Fibroblast of skin of abdomen (primary cell): ENCODE results near the gene AP3S1.

Source experiments
- DNase-seq: peaks from one replicate; pipeline ENCODE4 v3.0.0-alpha.2; 2013

Gene AP3S1

DNA sequence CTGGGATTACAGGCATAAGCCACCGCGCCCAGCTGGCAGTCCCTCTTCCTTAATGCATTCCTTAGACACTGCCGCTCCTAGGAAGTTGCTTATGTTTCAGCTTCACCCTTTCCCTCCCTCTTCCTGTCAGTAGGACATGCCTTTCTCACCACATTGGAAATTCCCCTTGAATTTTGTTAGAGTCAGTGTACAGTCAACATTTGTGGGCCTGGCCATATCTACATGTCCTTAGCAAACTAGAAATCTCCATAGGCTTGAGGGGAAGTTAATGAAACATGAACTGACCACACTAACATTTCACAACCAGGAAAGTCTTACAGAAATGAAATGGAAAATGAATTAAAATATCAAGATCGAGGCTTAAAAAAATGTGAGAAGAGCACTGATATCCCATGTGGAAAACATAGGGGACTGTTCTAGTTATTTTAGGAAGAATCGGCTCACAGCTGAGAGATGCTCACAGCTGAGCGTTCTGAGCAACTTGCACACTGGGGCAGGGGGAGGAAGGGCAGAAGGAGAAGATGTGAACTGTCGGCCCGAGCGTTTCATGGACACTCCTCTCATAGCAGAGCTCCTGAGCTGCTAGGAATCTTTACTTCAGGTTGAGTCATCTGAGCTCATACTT, 99.4 kb downstream of the AP3S1 start:
- DNase-seq: peak; percentile 95

DNA sequence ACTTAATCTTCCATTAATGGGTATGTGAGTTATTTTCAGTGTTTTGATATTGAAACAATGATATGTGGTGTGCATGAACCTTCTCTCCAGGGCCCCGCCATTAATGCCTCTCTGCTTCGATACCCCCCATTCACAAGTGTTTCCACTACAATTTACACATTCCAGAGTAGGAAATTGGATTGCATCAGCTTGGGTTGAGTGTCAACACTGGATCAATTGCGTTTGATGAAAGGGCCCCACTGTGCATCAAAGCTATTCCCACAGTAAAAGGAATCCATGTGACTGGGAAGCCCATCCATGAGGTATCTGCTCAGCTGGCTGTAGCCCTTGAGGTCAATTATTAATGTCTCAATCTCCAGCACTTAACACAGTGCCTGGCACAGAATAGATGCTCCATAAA, 102.8 kb downstream of the AP3S1 start:
- DNase-seq: no peak

DNA sequence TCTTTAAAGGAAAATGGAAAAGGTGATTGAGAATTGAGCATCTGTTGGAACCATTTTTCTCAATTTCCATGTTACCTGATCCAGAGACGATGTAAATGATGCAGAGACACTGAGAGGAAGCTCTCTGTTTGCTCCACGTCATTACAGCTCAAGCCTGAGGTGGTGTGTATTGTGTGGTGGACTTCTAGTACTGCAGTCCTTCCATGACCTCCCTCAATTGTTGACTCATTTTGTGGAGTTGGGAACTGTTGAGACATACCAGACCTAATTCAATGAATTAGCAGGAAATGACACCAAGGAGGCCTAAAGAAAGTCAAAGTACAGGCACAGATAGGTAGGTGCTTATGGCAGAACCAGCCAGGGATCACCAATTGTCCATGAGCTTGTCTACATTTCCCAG, 104.9 kb downstream of the AP3S1 start:
- DNase-seq: peak; percentile 27

DNA sequence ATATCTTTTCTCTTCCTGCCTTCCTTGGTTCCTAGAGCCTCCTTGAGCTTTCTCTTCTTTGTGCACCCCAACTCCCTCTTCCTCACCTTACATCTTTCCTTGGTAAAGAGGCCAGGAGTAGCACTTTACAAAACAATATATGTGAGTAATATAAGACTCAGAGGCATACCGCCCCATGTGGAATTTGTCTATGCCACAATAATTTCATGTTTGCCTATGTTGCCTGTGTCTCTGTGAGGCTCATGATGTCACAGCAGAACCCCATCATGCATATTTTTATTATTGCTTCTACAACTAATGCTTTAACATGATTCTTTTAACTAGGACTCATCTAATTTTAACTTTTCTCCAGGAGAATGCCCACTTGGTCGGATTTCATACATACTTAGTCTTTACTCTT, 105.5 kb downstream of the AP3S1 start:
- peak; percentile 51 for DNase-seq

DNA sequence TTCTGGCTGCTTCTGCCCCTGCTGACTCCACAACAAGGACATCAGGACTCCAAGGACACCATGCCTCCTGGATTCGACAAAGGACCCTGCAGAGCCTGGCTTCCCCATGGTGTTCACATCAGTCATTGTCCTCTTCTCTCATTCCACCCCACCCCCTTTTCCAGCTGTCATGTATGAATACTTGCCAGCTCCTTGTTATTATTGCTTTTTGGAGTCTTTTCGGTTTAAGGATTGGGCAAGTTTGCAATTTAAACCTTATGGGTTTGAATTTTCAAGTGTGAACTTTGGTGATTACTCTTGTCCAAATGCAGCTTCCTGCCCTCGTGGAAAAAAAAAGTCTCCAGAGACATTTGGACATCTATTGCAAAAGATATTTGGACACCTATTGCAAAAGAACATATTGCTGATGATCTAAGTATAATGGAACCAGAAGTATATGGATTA, 106.4 kb downstream of the AP3S1 start:
- DNase-seq: peak; percentile 27

DNA sequence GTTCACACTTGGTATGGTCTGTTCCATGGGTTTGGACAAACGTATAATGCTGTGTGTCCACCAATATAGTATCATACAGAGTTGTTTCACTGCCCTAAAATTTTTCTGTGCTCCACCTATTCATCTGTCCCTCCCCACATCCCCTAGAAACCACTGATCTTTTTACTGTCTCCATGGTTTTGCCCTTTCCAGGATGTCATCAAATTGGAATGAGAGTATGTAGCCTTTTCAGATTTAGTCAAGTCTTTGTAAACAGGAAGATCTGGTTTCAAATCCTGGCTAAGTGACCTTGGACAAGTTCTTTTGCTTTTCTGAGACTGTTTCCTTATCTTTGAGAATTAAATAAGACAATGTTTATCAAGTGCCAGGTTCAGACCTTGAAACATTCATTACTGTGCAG, 107.4 kb downstream of the AP3S1 start:
- peak; percentile 13 for DNase-seq

DNA sequence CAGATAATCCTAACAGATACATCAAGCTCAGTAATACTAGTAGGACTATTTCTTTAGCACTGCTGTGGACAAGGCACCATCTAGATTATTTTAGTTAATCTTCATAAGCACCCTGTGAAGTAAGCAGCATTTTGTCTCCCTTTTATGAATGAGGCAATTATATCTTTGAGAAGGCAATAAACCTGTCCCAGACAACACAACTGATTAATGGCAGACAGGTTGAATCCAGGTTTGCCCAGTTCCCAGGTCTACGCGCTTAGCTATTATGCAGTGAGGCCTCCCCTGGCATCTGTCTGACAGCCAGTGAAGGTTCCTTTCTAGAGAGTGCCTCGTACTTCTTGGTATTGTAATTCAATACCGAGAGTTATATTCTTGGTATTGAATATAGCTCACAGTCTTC, 110.9 kb downstream of the AP3S1 start:
- DNase-seq: no peak

DNA sequence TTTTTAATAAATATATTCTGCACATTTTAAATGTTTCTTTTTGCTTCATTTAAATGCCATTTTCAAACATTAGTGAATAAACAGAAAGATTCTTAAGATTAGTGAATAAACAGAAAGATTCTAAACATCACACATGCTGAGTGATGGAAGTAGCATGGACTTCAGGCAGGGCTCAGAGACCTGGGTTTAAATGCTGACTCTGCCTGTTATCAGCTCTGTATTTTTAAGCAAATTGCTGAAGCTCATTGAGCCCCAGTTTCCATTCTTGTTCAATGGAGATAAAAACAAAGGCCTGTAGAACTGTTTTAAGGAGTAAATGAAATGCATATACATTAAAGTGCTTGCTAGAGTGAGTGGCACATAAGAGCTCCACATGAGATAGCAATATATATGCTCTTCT, 112.4 kb downstream of the AP3S1 start:
- DNase-seq: no peak

DNA sequence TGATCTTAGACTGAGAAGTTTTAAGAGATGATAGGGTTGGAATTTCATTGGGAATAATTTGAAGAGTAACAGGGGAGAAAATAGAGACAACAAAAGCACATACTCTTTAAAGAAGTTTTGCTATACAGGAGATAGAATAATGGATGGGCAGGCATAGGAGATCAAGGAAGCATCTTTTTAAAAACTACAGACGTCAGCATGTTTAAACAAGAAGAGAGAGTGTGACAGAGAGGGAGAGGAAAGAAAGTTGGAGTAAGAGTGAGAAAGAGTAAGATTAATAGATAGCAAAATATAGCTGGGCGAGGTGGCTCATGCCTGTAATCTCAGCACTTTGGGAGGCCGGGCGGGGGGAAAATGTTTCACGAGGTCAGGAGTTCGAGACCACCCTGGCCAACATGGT, 115.2 kb downstream of the AP3S1 start:
- DNase-seq: no peak

DNA sequence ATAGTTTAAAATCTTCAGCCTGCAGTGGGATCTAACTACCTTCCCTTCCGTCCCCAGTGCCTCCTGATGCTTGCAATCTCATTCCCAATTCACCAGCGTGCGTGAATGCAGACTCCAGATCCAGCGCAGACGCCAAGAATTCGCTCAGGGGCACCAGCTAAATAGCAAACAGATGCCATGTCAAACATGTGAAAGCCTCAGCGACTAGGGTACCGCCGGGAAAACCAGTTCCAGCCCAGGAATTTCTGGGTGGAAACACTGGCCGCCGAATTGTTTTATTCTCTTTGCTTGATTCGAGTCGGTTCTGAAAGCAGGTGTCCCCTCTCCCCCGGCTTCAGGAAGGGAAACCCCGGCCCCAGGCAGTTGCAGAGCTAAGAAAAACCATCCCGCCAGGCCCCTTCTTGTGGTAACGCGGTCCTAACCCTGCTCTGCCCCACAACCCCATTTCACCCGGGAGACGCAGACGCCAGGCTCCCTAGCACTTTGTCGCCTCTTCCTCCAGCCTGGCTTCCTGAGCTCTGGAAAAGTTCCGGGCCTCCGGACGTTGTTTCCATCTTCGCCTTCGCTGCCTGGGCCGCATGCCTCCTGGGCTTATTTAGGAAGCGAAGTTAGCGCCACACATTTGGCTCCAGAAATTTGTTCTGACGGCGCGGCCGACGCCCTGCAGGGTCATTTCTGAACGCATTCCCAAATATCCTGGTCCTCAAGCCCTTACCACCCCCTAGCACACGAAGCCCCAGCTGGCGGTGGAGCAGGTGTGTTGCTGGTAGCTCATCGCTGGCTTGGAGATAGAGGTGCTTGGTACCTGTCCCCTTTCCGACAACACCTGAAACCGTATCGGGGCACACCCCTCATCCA, 119.9 kb downstream of the AP3S1 start:
- peak; percentile 38 for DNase-seq

DNA sequence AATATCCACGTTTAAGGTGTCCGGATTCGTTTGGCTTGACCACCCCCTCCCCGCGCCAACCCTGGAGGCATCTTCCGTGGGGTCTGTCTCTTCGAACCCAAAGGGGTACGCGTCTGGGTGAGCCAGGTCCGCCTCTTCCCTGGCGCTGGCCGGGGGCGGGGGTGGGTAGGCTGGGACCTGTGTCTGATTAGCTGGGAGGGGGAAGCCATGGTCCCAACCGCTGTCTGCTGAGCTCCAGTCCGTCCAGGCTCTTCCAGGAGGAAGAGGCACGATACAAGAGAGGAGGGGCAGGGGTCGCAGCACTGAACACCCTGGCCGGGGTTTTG, 120.5 kb downstream of the AP3S1 start, which contains the start of gene LVRN:
Gene LVRN (plus strand): TSS at position 237 of the 326 bp plus-strand sequence. CDS start 143 bp downstream, outside the sequence.
- no peak for DNase-seq

DNA sequence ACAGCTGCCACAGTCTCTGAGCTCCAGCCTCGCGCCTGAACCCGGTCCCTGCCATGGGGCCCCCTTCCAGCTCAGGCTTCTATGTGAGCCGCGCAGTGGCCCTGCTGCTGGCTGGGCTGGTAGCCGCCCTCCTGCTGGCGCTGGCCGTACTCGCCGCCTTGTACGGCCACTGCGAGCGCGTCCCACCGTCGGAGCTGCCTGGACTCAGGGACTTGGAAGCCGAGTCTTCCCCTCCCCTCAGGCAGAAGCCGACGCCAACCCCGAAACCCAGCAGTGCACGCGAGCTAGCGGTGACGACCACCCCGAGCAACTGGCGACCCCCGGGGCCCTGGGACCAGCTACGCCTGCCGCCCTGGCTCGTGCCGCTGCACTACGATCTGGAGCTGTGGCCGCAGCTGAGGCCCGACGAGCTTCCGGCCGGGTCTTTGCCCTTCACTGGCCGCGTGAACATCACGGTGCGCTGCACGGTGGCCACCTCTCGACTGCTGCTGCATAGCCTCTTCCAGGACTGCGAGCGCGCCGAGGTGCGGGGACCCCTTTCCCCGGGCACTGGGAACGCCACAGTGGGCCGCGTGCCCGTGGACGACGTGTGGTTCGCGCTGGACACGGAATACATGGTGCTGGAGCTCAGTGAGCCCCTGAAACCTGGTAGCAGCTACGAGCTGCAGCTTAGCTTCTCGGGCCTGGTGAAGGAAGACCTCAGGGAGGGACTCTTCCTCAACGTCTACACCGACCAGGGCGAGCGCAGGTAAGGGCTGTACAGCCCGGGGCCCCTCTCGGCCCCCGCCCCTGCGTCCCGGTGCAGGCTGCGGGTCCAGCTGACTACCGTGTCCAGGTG, 121.0 kb downstream of the AP3S1 start:
- DNase-seq: no peak

DNA sequence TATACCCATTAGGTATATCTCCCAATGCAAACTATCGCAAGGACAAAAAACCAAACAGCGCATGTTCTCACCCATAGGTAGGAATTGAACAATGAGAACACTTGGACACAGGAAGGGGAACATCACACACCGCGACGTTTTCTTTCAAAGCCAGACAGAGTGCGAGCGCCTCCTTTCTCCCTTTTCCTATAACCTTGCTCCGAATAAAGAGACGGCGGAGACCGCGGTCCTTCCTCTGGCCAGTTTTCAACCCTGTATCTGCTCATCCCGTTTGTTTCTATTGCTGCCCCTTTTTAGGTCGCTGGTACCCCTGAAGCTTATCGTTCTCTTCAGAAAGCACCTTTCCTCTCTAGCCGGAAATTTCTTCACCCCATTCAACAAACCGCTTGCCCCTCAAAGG, 121.8 kb downstream of the AP3S1 start:
- DNase-seq: no peak
